T-helper 17 cell (primary cell): ENCODE data around the gene SLC5A1. TPM values are rescaled to one million over a fixed set of nuclear protein-coding genes. Genes with fewer than 3 reads are reported as not detected.

Source experiments
- ATAC-seq: fragments of 150-1000 bp; cut with Tn5 transposase; 2 replicates; pipeline ENCODE4 v1.10.0; 2021; ENCODE audit warnings: mild to moderate bottlenecking, moderate library complexity
- DNase-seq, 3 donors: peaks; one replicate each; pipeline versions ENCODE4 v3.0.0 to v3.0.0-alpha.2; 2020 to 2021
- H3K9me3 ChIP-seq: one replicate; pipeline ENCODE4 v1.7.0; 2013; ENCODE audit warnings: low read length, mild to moderate bottlenecking; ENCODE audit not compliant: control insufficient read depth, poor library complexity, severe bottlenecking
- H3K27ac Mint-ChIP-seq: one replicate; pipeline ENCODE4 v1.8.0; 2022; ENCODE audit warnings: mild to moderate bottlenecking, moderate library complexity, mixed read lengths
- H3K27me3 Mint-ChIP-seq: one replicate; pipeline ENCODE4 v1.8.0; 2022; ENCODE audit warnings: mixed read lengths
- H3K36me3 Mint-ChIP-seq: one replicate; pipeline ENCODE4 v1.8.0; 2022; ENCODE audit warnings: low read depth, mixed read lengths
- H3K4me1 Mint-ChIP-seq: one replicate; pipeline ENCODE4 v1.8.0; 2022; ENCODE audit warnings: mild to moderate bottlenecking, mixed read lengths
- H3K4me3 Mint-ChIP-seq: one replicate; pipeline ENCODE4 v1.8.0; 2022; ENCODE audit warnings: mild to moderate bottlenecking, moderate library complexity, mixed read lengths
- total RNA-seq, 4 donors: library from RNA in 2 of 4; stranded (reverse) in 2 of 4; gene quantifications; one replicate each; pipeline ENCODE4 v1.2.3 and lab custom pipeline; 2022 to 2026

The SLC5A1 gene
- total RNA-seq, 2 donors from 2014 or later = not detected

DNA sequence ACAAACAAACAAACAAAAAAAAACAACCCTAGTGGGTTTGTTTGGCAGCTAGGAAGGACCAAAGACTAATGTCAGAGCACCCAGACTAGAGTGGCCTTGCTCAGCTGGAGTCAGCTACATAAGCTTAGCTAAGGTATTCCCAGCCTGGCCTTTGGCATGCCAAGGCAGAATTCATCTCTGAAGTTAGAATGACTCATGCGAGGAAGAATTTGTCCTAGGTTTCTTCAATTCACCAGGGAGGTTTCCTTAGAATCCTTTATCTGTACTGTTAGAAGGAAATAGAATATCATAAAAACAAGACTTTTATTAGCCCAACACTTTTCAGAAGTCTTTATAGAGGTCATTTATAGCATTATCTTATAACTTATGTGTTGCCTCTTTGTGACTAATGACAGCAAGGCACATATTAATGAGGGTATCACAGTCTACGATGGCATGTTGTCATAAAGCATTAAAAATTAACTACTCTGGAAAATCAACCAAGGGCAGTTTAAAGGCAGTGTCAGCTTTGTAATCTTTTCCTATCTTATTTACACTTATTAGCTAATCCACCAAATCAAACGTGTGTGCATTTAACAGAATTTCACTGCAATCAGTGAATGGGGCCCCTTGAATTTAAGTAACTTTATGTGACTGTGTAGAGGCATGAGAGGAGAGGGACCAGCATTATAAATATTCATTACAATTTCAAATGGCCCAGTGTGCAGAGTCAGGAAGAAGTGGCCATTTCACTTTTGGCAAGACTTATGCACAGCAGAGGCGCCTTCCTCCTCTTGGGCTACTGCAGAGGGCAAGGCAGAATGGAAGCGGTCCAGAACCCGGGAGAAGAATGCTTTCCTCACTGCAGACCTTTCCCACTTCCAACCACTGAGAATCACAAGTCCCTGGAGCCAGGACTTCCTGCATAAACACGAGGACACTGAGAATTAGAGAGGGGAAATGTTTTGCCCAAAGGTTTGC lies 36.3 kb downstream of the SLC5A1 start:
- no peaks in the 10 kb centered on the region for H3K9me3 ChIP-seq
- ATAC-seq = no peak
- Mint-ChIP-seq H3K4me3 (no peak overlapping the region), H3K36me3 (peaks cover 4% of the 10 kb centered on the region), H3K4me1 (peaks cover 5% of the 10 kb centered on the region), H3K27ac (no peak overlapping the region), H3K27me3 (peaks cover 42% of the 10 kb centered on the region)
- no peak for DNase-seq

GRCh38 chr22:32080904-32081303 lies 37.8 kb downstream of the SLC5A1 start:
- Mint-ChIP-seq H3K4me3 (no peak overlapping the region), H3K27me3 (peaks cover 39% of the 10 kb centered on the region), H3K27ac (no peak overlapping the region), H3K36me3 (peaks cover under 1% of the 10 kb centered on the region), H3K4me1 (peaks cover 8% of the 10 kb centered on the region)
- ATAC-seq (peak; percentile 71), DNase-seq (no peak)
- H3K9me3 ChIP-seq = no peaks in the 10 kb centered on the region

DNA sequence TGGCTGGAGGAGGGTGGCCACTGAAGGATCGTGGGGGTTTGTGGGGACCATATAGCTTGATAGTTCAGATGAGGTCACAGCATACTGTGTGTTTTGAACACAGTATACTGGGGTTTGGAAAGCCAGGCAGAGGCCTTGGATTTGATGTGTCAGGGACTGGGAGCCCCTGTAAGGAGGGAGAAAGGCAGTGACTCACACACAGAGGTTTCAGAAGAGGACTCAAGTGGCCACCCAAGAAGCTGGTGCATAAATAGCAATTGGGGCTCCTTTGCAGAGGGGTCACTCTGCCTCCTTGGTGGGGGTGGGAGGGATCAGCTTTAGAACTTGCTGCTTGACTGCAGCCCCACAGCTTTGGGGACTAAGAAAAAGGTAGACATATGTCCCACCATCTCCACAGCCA lies 39.3 kb downstream of the SLC5A1 start:
- H3K27me3 Mint-ChIP-seq = peaks cover 40% of the 10 kb centered on the region
- no peak overlapping the region for H3K4me3 Mint-ChIP-seq
- peaks cover 2% of the 10 kb centered on the region for H3K36me3 Mint-ChIP-seq
- no peaks in the 10 kb centered on the region for H3K9me3 ChIP-seq
- no peak for DNase-seq
- no peak for ATAC-seq
- H3K4me1 Mint-ChIP-seq = peaks cover 8% of the 10 kb centered on the region
- no peak overlapping the region for H3K27ac Mint-ChIP-seq

- H3K9me3 ChIP-seq = no peaks in the 10 kb centered on the region
- Mint-ChIP-seq H3K27ac (no peak overlapping the region), H3K27me3 (peaks cover 40% of the 10 kb centered on the region), H3K4me1 (peaks cover 8% of the 10 kb centered on the region), H3K4me3 (no peak overlapping the region), H3K36me3 (peaks cover 2% of the 10 kb centered on the region)
- no peak for DNase-seq
- ATAC-seq = no peak
Observed at GRCh38 chr22:32083000-32083399, 39.9 kb downstream of the SLC5A1 start.

- no peak for ATAC-seq
- DNase-seq = no peak
- Mint-ChIP-seq H3K27ac (no peak overlapping the region), H3K27me3 (peaks cover 47% of the 10 kb centered on the region), H3K4me1 (peaks cover 8% of the 10 kb centered on the region), H3K36me3 (peaks cover 6% of the 10 kb centered on the region), H3K4me3 (no peak overlapping the region)
- H3K9me3 ChIP-seq = no peaks in the 10 kb centered on the region
Observed at GRCh38 chr22:32083814-32084213, 40.8 kb downstream of the SLC5A1 start.

- no peak overlapping the region for H3K4me3 Mint-ChIP-seq
- no peaks in the 10 kb centered on the region for H3K9me3 ChIP-seq
- ATAC-seq (no peak), DNase-seq (no peak)
- peaks cover 38% of the 10 kb centered on the region for H3K27me3 Mint-ChIP-seq
- H3K36me3 Mint-ChIP-seq = peaks cover 6% of the 10 kb centered on the region
- peaks cover 2% of the 10 kb centered on the region for H3K4me1 Mint-ChIP-seq
- H3K27ac Mint-ChIP-seq = no peak overlapping the region
Observed at GRCh38 chr22:32088084-32088483, 45.0 kb downstream of the SLC5A1 start.

GRCh38 chr22:32097018-32097417 lies 54.0 kb downstream of the SLC5A1 start:
- ATAC-seq = no peak
- no peaks in the 10 kb centered on the region for H3K36me3 Mint-ChIP-seq
- H3K27me3 Mint-ChIP-seq = peaks cover 6% of the 10 kb centered on the region

GRCh38 chr22:32097881-32098499 lies 54.9 kb downstream of the SLC5A1 start:
- peaks cover 14% of the 10 kb centered on the region for H3K4me1 Mint-ChIP-seq
- H3K27ac Mint-ChIP-seq = no peak overlapping the region
- no peaks in the 10 kb centered on the region for H3K36me3 Mint-ChIP-seq
- H3K9me3 ChIP-seq = no peaks in the 10 kb centered on the region
- no peak for ATAC-seq
- DNase-seq = no peak
- no peak overlapping the region for H3K4me3 Mint-ChIP-seq
- H3K27me3 Mint-ChIP-seq = peaks cover 12% of the 10 kb centered on the region

More at GRCh38 chr22:32097018-32097417, 54.0 kb downstream of the SLC5A1 start:
- Mint-ChIP-seq H3K27ac (peak overlapping the region; percentile 27), H3K4me1 (peaks cover 14% of the 10 kb centered on the region), H3K4me3 (no peak overlapping the region)
- no peaks in the 10 kb centered on the region for H3K9me3 ChIP-seq
- no peak for DNase-seq

GRCh38 chr22:32100711-32101110 lies 57.6 kb downstream of the SLC5A1 start:
- H3K9me3 ChIP-seq = no peaks in the 10 kb centered on the region
- ATAC-seq (no peak), DNase-seq (no peak)
- H3K27me3 Mint-ChIP-seq = peaks cover 18% of the 10 kb centered on the region
- H3K4me1 Mint-ChIP-seq = peaks cover 5% of the 10 kb centered on the region
- no peaks in the 10 kb centered on the region for H3K36me3 Mint-ChIP-seq
- no peak overlapping the region for H3K4me3 Mint-ChIP-seq
- no peak overlapping the region for H3K27ac Mint-ChIP-seq

GRCh38 chr22:32103658-32104315 lies 60.7 kb downstream of the SLC5A1 start:
- Mint-ChIP-seq H3K4me1 (peaks cover 2% of the 10 kb centered on the region), H3K27ac (no peak overlapping the region), H3K4me3 (no peak overlapping the region), H3K27me3 (peaks cover 45% of the 10 kb centered on the region), H3K36me3 (no peaks in the 10 kb centered on the region)
- DNase-seq (no peak), ATAC-seq (no peak)
- no peaks in the 10 kb centered on the region for H3K9me3 ChIP-seq

- H3K4me1 Mint-ChIP-seq = peaks cover 4% of the 10 kb centered on the region
- no peaks in the 10 kb centered on the region for H3K9me3 ChIP-seq
- ATAC-seq = no peak
- no peak overlapping the region for H3K27ac Mint-ChIP-seq
- no peak overlapping the region for H3K4me3 Mint-ChIP-seq
- H3K36me3 Mint-ChIP-seq = no peaks in the 10 kb centered on the region
- peaks cover 53% of the 10 kb centered on the region for H3K27me3 Mint-ChIP-seq
- no peak for DNase-seq
Observed at GRCh38 chr22:32106930-32107329, 63.9 kb downstream of the SLC5A1 start.

GRCh38 chr22:32112380-32112779 lies 69.3 kb downstream of the SLC5A1 start:
- Mint-ChIP-seq H3K27ac (no peak overlapping the region), H3K36me3 (peaks cover 3% of the 10 kb centered on the region), H3K27me3 (peaks cover 43% of the 10 kb centered on the region), H3K4me1 (peaks cover 2% of the 10 kb centered on the region), H3K4me3 (no peak overlapping the region)
- H3K9me3 ChIP-seq = no peaks in the 10 kb centered on the region
- no peak for ATAC-seq
- no peak for DNase-seq

DNA sequence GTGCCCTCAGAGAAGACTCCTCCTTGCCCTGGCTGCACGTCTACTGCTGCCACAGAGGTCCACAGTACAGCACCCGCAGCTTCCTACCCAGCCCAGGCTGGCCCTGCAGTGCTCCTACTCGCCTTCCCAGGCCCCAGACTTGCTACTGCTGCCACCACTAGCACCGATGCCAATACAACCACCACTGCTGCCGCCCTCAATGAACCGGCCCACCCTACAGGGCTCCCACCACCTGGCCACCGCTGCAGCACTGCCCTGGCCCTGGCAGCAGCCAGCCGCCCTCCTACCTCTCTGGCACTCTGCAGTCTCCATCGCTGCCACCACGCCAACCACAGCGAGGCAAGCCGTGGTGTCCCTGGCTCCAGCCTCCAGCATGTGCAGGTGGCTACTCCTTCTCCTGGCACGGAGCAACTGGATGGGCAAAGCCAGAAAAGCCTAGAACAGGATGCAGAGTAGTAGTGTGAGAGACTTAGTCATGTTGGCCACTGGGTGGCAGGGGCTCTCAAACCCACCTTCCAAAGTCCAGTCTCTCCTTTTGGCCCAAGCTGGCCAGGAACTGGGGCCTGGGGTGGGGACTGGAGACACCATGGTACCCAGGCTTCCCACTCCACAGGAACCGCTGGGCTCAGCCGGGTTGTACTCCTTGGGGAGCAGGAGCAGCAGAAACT lies 76.6 kb downstream of the SLC5A1 start:
- DNase-seq (no peak), ATAC-seq (no peak)
- no peak overlapping the region for H3K27ac Mint-ChIP-seq
- peaks cover 11% of the 10 kb centered on the region for H3K36me3 Mint-ChIP-seq
- H3K27me3 Mint-ChIP-seq = peaks cover 15% of the 10 kb centered on the region
- H3K4me1 Mint-ChIP-seq = peaks cover 15% of the 10 kb centered on the region
- H3K9me3 ChIP-seq = no peaks in the 10 kb centered on the region
- no peak overlapping the region for H3K4me3 Mint-ChIP-seq
